Measurements from ENCODE around the gene PIH1D1. TPM values are rescaled to one million over a fixed set of nuclear protein-coding genes. Genes with fewer than 3 reads are reported as not detected.
"Not testable (repeated sequence)": the region's sequence is repeated elsewhere in the genome, so short reads cannot be mapped to it uniquely, and the experiment has no call there.

Gene PIH1D1
- total RNA-seq, 1 donor from 2014 or later: 124 TPM

DNA sequence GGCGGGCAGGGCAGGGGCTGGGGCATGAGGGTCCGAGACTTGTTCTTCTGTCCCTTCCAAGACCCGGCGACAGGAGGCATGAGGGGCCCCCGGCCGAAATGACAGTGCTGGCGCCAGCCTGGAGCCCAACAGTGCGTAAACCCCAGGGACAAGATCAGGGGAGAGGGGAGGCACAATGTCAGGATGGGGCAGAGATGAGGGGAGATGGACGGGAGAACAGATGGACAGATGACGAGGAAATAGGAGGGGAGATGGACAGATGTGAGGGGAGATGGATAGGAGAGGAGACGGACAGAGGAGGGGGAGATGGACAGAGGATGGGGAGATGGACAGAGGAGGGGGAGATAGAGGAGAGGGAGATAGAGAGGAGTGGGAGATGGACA is 22.9 kb upstream of the PIH1D1 start:
- H3K27ac Mint-ChIP-seq: peak overlapping the region; percentile 97

GRCh38 chr19:49473868-49474541 is 22.4 kb upstream of the PIH1D1 start, which contains the start of gene FLT3LG:
TSS of gene FLT3LG (plus strand) at chr19:49474215. CDS start at chr19:49474640, 425 bp downstream.
- peak within 1 kb of the TSS; percentile 91 for H3K4me3 Mint-ChIP-seq
- H3K9me3 Mint-ChIP-seq: no peaks in the 10 kb centered on the region
- peaks cover 45% of the 10 kb centered on the region for H3K4me1 Mint-ChIP-seq (ENCODE audit: low read depth)
- H3K27me3 Mint-ChIP-seq (ENCODE audit: insufficient read depth): no peaks in the 10 kb centered on the region
- H3K27ac Mint-ChIP-seq: peak within 1 kb of the TSS; percentile 97
- H3K36me3 Mint-ChIP-seq (ENCODE audit: low read depth): peaks cover 10% of the 10 kb centered on the region
- intact Hi-C loops (cut with micrococcal nuclease): loop anchor here (1.0 kb wide), 2 partner anchors 13 to 96 kb away; partner anchors contain the start of gene RPL13A
- DNase-seq (ENCODE audit: low spot score): peak; percentile 94

More for the DNA sequence above, 22.9 kb upstream of the PIH1D1 start:
- Mint-ChIP-seq H3K4me1 (ENCODE audit: low read depth) (peaks cover 42% of the 10 kb centered on the region), H3K4me3 (peak overlapping the region; percentile 91), H3K27me3 (ENCODE audit: insufficient read depth) (no peaks in the 10 kb centered on the region), H3K36me3 (ENCODE audit: low read depth) (peaks cover 10% of the 10 kb centered on the region), H3K9me3 (no peaks in the 10 kb centered on the region)
- no peak for DNase-seq (ENCODE audit: low spot score)
- intact Hi-C loops (cut with micrococcal nuclease): loop anchor here (1.0 kb wide), 2 partner anchors 13 to 96 kb away; partner anchors contain the start of gene RPL13A

DNA sequence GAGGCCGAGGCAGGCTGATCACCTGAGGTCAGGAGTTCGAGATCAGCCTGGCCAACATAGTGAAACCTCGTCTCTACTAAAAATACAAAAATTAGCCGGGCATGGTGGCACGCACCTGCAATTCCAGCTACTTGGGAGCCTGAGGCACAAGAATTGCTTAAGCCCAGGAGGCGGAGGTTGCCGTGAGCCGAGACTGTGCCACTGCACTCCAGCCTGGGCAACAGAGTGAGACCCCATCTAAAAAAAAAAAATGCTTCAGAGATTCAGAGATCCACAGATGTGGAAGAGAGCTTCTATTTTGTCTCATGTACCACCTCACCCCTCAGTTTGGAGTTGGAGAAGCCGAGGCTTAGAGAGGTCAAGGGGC is 21.9 kb upstream of the PIH1D1 start:
- H3K9me3 Mint-ChIP-seq; intact Hi-C loops (cut with micrococcal nuclease): not testable (repeated sequence)

DNA sequence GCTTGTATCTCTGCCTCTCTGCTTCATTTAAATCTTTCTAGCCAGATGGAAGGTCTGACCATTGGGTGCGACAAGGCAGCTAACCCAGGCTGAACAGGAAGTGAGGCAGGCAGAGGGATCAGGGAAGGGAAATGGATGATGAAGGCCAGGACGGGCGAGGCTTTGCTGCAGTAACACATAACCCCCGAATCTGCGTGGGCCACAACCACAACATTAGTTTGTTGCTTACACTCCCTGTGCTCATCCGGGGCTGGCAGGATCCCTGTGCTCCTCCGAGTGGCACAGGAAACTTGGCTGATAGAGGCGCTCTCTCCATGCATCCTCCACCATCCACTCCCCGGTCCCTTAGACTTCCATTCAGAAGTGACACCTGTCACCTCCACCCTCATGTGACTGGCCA is 21.3 kb upstream of the PIH1D1 start:
- no peak for DNase-seq (ENCODE audit: low spot score)
- H3K9me3 Mint-ChIP-seq: no peaks in the 10 kb centered on the region
- H3K36me3 Mint-ChIP-seq (ENCODE audit: low read depth): peaks cover 10% of the 10 kb centered on the region
- peak overlapping the region; percentile 91 for H3K4me3 Mint-ChIP-seq
- peak overlapping the region; percentile 97 for H3K27ac Mint-ChIP-seq
- intact Hi-C loops (cut with micrococcal nuclease): no loop called here
- H3K27me3 Mint-ChIP-seq (ENCODE audit: insufficient read depth): no peaks in the 10 kb centered on the region
- peaks cover 50% of the 10 kb centered on the region for H3K4me1 Mint-ChIP-seq (ENCODE audit: low read depth)

More for the DNA sequence above, 21.9 kb upstream of the PIH1D1 start:
- Mint-ChIP-seq H3K4me1 (ENCODE audit: low read depth) (peaks cover 50% of the 10 kb centered on the region), H3K36me3 (ENCODE audit: low read depth) (peaks cover 10% of the 10 kb centered on the region), H3K27ac (peak overlapping the region; percentile 97), H3K4me3 (peak overlapping the region; percentile 91)
- not testable (repeated sequence) for H3K27me3 Mint-ChIP-seq (ENCODE audit: insufficient read depth); DNase-seq (ENCODE audit: low spot score)

- H3K27ac Mint-ChIP-seq: peak overlapping the region; percentile 86
- no peaks in the 10 kb centered on the region for H3K27me3 Mint-ChIP-seq (ENCODE audit: insufficient read depth)
- H3K9me3 Mint-ChIP-seq: no peaks in the 10 kb centered on the region
- H3K36me3 Mint-ChIP-seq (ENCODE audit: low read depth): peaks cover 3% of the 10 kb centered on the region
- H3K4me1 Mint-ChIP-seq (ENCODE audit: low read depth): peaks cover 39% of the 10 kb centered on the region
- DNase-seq (ENCODE audit: low spot score): no peak
- H3K4me3 Mint-ChIP-seq: peak overlapping the region; percentile 67
- intact Hi-C loops (cut with micrococcal nuclease): loop anchor here (1.0 to 2.0 kb wide), 4 partner anchors 27 to 136 kb away; partner anchors contain the start of genes CD37 and DKKL1
Observed at GRCh38 chr19:49470615-49470978, 19.0 kb upstream of the PIH1D1 start.

DNA sequence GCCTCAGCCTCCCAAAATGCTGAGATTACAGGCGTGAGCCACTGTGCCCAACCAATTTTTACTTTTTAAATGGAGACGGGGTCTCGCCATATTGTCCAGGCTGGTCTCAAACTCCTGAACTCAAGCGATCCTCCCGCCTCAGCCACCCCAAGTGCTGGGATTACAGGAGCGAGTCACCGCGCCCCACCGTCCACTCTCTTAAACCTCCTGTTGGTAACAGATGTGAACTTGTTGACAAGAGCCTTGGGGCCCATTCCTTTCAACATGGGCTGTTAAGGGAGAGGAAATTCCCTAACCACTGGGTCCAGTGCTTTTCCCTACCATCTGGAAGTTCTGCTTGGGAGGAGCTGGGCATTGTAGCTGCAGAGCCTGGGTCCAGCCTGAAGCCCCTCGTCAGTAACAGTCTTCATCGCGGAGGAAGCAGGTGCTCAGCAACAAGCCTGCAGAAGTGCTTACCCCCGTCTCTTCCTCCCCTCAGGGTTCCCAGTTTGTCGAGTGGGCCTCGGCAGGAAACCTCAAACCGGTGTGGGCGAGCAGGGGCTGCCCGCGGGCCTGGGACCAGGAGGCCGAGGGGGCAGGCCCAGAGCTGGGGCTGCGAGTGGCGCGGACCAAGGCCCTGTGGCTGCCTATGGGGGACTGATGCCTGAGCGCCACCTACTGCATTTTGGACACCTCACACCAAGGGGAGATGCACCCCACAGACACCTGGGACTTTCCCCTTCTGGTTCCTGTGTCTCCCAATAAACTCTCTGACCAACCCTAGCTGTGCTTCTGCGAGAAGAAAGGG is 18.4 kb upstream of the PIH1D1 start:
- Mint-ChIP-seq H3K4me1 (ENCODE audit: low read depth) (peaks cover 34% of the 10 kb centered on the region), H3K4me3 (peak overlapping the region; percentile 67), H3K27me3 (ENCODE audit: insufficient read depth) (no peaks in the 10 kb centered on the region), H3K27ac (peak overlapping the region; percentile 86), H3K36me3 (ENCODE audit: low read depth) (peaks cover 3% of the 10 kb centered on the region), H3K9me3 (no peaks in the 10 kb centered on the region)
- intact Hi-C loops (cut with micrococcal nuclease): loop anchor here (1.0 to 2.0 kb wide), 7 partner anchors 17 to 135 kb away; partner anchors contain the start of genes ALDH16A1, CD37, DKKL1 and RPL13A
- peak; percentile 84 for DNase-seq (ENCODE audit: low spot score)

- peak overlapping the region; percentile 82 for H3K4me3 Mint-ChIP-seq
- no peaks in the 10 kb centered on the region for H3K27me3 Mint-ChIP-seq (ENCODE audit: insufficient read depth)
- peaks cover 32% of the 10 kb centered on the region for H3K4me1 Mint-ChIP-seq (ENCODE audit: low read depth)
- peak; percentile 92 for DNase-seq (ENCODE audit: low spot score)
- intact Hi-C loops (cut with micrococcal nuclease): loop anchor here (1.0 kb wide), 3 partner anchors 16 to 27 kb away; partner anchors contain the start of genes ALDH16A1, RPL13A and RPS11
- H3K27ac Mint-ChIP-seq: peak overlapping the region; percentile 99
- peaks cover 3% of the 10 kb centered on the region for H3K36me3 Mint-ChIP-seq (ENCODE audit: low read depth)
- no peaks in the 10 kb centered on the region for H3K9me3 Mint-ChIP-seq
Observed at GRCh38 chr19:49468746-49469447, 17.3 kb upstream of the PIH1D1 start.

GRCh38 chr19:49468199-49468598 is 16.6 kb upstream of the PIH1D1 start:
- peaks cover 29% of the 10 kb centered on the region for H3K4me1 Mint-ChIP-seq (ENCODE audit: low read depth)

DNA sequence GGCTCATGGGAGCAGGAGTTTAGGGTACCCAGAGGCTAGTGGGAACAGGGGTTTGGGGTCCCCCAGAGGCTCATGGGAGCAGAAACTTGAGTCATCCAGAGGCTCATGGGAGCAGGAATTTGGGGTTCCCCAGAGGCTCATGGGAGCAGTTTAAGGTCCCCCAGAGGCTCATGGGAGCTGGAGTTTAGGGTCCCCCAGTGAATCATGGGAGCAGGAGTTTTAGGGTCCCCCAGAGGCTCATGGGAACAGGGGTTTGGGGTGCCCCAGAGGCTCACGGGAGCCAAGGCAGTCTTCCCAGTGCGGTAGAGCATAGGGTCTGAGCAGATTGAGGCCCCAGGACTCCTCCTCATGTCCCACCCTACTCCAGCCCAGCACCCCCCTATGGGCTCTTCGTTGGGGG is 13.8 kb upstream of the PIH1D1 start:
- intact Hi-C loops (cut with micrococcal nuclease): no loop called here
- Mint-ChIP-seq H3K27me3 (ENCODE audit: insufficient read depth) (no peaks in the 10 kb centered on the region), H3K4me1 (ENCODE audit: low read depth) (peaks cover 14% of the 10 kb centered on the region), H3K4me3 (no peak overlapping the region), H3K36me3 (ENCODE audit: low read depth) (peaks cover 3% of the 10 kb centered on the region), H3K27ac (peak overlapping the region; percentile 40), H3K9me3 (no peaks in the 10 kb centered on the region)
- no peak for DNase-seq (ENCODE audit: low spot score)

More at GRCh38 chr19:49468199-49468598, 16.6 kb upstream of the PIH1D1 start:
- Mint-ChIP-seq H3K27ac (peak overlapping the region; percentile 99), H3K9me3 (no peaks in the 10 kb centered on the region), H3K27me3 (ENCODE audit: insufficient read depth) (no peaks in the 10 kb centered on the region), H3K36me3 (ENCODE audit: low read depth) (peaks cover 3% of the 10 kb centered on the region), H3K4me3 (no peak overlapping the region)
- intact Hi-C loops (cut with micrococcal nuclease): no loop called here
- DNase-seq (ENCODE audit: low spot score): no peak

GRCh38 chr19:49463960-49464740 is 12.5 kb upstream of the PIH1D1 start:
- Mint-ChIP-seq H3K27me3 (ENCODE audit: insufficient read depth) (no peaks in the 10 kb centered on the region), H3K9me3 (no peaks in the 10 kb centered on the region), H3K27ac (no peak overlapping the region), H3K36me3 (ENCODE audit: low read depth) (peaks cover 3% of the 10 kb centered on the region), H3K4me1 (ENCODE audit: low read depth) (peaks cover 7% of the 10 kb centered on the region), H3K4me3 (no peak overlapping the region)
- no peak for DNase-seq (ENCODE audit: low spot score)
- intact Hi-C loops (cut with micrococcal nuclease): no loop called here

DNA sequence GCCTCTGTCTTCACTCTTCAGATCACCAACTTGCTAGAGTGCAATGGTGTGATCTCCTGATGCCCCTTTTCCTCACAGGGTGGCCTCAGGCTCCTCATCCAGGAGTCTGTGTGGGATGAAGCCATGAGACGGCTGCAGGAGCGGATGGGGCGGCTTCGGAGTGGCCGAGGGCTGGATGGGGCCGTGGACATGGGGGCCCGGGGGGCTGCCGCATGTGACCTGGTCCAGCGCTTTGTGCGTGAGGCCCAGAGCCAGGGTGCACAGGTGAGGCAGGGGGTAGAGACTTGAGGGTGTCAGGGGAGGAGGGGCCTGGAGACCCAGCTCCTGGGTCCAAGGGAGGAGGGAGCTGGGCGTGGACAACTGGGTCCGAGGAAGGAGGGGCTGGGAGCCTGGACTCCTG is 10.9 kb upstream of the PIH1D1 start:
- H3K4me3 Mint-ChIP-seq: no peak overlapping the region
- no peaks in the 10 kb centered on the region for H3K9me3 Mint-ChIP-seq
- no peaks in the 10 kb centered on the region for H3K27me3 Mint-ChIP-seq (ENCODE audit: insufficient read depth)
- H3K27ac Mint-ChIP-seq: no peak overlapping the region
- DNase-seq (ENCODE audit: low spot score): no peak
- no peaks in the 10 kb centered on the region for H3K36me3 Mint-ChIP-seq (ENCODE audit: low read depth)
- H3K4me1 Mint-ChIP-seq (ENCODE audit: low read depth): no peaks in the 10 kb centered on the region
- intact Hi-C loops (cut with micrococcal nuclease): no loop called here

- Mint-ChIP-seq H3K27me3 (ENCODE audit: insufficient read depth) (no peaks in the 10 kb centered on the region), H3K4me1 (ENCODE audit: low read depth) (peaks cover 2% of the 10 kb centered on the region), H3K9me3 (no peaks in the 10 kb centered on the region), H3K4me3 (no peak overlapping the region), H3K36me3 (ENCODE audit: low read depth) (no peaks in the 10 kb centered on the region), H3K27ac (no peak overlapping the region)
- intact Hi-C loops (cut with micrococcal nuclease): no loop called here
- DNase-seq (ENCODE audit: low spot score): no peak
Observed at GRCh38 chr19:49461656-49462055, 10.0 kb upstream of the PIH1D1 start.
